Suprapubic skin (tissue), 4 donors: Measurements from ENCODE around the gene IFI44.

Experiments
- EP300 ChIP-seq: sonication (generic); formaldehyde crosslinking; IDR thresholded peaks from one replicate; pipeline ENCODE4 v1.6.1; 2017; ENCODE audit warnings: antibody characterized with exemption
- POLR2AphosphoS5 ChIP-seq, 3 donors: sonication (generic); formaldehyde crosslinking; IDR thresholded peaks; one replicate each; pipeline ENCODE4 v1.6.1; 2017; ENCODE audit warnings: antibody characterized with exemption in 3 of 3
- TF ChIP-seq, protein P1 (sequence below), 2 donors: fragments of 200-600 bp in 1 of 2; fragments of 450-650 bp in 1 of 2; sonication (generic) in 1 of 2; IDR thresholded peaks; one replicate each; pipeline ENCODE4 v1.5.1; 2016 to 2019; ENCODE audit warnings: antibody characterized with exemption in 2 of 2, mild to moderate bottlenecking in 1 of 2, moderate library complexity in 1 of 2

DNA sequence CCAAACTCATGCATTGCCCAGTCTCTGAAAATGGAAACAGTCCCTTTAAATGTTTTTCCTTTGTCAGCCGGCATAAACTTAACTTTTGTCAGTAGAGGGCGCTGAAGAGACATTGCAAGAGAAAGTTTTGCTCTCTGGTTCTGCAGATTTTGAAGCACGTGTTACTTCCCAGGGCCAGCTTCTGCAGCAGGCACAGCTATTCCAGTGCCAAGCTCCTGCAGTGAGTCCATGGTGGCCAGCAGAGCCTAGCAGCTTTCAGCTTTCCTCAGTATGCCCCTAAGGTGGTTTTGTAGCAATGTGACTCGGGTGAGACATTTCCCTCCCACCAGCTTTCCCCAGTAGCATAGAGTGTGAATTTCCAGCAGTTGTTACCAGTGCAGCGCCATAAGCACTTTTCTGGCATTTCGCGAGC lies 32.0 kb upstream of the IFI44 start:
- peak in 1 of 3 donors; percentile 27 for TF ChIP-seq POLR2AphosphoS5 (IDR thresholded peaks at IDR 0.05)
- TF ChIP-seq EP300: no peak
- TF ChIP-seq, protein P1, sequence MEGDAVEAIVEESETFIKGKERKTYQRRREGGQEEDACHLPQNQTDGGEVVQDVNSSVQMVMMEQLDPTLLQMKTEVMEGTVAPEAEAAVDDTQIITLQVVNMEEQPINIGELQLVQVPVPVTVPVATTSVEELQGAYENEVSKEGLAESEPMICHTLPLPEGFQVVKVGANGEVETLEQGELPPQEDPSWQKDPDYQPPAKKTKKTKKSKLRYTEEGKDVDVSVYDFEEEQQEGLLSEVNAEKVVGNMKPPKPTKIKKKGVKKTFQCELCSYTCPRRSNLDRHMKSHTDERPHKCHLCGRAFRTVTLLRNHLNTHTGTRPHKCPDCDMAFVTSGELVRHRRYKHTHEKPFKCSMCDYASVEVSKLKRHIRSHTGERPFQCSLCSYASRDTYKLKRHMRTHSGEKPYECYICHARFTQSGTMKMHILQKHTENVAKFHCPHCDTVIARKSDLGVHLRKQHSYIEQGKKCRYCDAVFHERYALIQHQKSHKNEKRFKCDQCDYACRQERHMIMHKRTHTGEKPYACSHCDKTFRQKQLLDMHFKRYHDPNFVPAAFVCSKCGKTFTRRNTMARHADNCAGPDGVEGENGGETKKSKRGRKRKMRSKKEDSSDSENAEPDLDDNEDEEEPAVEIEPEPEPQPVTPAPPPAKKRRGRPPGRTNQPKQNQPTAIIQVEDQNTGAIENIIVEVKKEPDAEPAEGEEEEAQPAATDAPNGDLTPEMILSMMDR (IDR thresholded peaks at IDR 0.05): peak; percentile 66 to 79
